Measurements from ENCODE around the gene AFM.

DNA sequence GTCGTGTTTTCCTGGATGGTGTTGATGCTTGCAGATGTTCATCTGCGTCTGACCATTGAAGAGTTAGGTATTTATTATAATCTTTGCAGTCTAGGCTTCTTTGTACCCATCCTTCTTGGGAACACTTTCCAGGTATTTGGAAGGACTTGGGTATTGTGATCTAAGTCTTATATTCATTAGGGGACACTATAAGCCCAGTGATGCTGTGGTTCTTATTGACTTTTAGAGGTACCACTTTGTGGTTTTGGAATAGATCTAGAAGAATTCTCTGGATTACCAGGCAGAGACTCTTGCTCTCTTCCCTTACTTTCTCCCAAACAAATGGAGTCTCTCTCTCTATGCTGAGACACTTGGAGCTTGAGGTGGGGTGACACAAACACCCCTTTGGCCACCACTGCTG is 41.6 kb downstream of the AFM start:
- TF ChIP-seq, protein P1, sequence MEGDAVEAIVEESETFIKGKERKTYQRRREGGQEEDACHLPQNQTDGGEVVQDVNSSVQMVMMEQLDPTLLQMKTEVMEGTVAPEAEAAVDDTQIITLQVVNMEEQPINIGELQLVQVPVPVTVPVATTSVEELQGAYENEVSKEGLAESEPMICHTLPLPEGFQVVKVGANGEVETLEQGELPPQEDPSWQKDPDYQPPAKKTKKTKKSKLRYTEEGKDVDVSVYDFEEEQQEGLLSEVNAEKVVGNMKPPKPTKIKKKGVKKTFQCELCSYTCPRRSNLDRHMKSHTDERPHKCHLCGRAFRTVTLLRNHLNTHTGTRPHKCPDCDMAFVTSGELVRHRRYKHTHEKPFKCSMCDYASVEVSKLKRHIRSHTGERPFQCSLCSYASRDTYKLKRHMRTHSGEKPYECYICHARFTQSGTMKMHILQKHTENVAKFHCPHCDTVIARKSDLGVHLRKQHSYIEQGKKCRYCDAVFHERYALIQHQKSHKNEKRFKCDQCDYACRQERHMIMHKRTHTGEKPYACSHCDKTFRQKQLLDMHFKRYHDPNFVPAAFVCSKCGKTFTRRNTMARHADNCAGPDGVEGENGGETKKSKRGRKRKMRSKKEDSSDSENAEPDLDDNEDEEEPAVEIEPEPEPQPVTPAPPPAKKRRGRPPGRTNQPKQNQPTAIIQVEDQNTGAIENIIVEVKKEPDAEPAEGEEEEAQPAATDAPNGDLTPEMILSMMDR (IDR thresholded peaks at IDR 0.05), result no peak
- no peak for TF ChIP-seq EZH2 (IDR thresholded peaks at IDR 0.05)
